Activated gamma-delta T cell treated with Interleukin-2 at 50 U/mL for 16 hours (primary cell): Measurements from ENCODE around the gene CHRNA4.

ENCODE experiments used
- DNase-seq: peaks from one replicate; pipeline ENCODE4 v3.0.0-alpha.2; 2020

The CHRNA4 gene

GRCh38 chr20:63331741-63332400, 29.3 kb downstream of the CHRNA4 start:
- DNase-seq: no peak

- DNase-seq: no peak
These were observed 30.2 kb downstream of the CHRNA4 start for GRCh38 chr20:63330940-63331339.

GRCh38 chr20:63330084-63330760, 30.9 kb downstream of the CHRNA4 start:
- no peak for DNase-seq

- DNase-seq: no peak
These were observed 31.6 kb downstream of the CHRNA4 start for GRCh38 chr20:63329331-63330083.

GRCh38 chr20:63328718-63329275, 32.4 kb downstream of the CHRNA4 start:
- no peak for DNase-seq

GRCh38 chr20:63328026-63328700, 33.0 kb downstream of the CHRNA4 start:
- DNase-seq: no peak

GRCh38 chr20:63327231-63327745, 33.9 kb downstream of the CHRNA4 start:
- DNase-seq: no peak

GRCh38 chr20:63326314-63327230, 34.6 kb downstream of the CHRNA4 start:
- DNase-seq: no peak

GRCh38 chr20:63325554-63326313, 35.4 kb downstream of the CHRNA4 start:
- DNase-seq: no peak

GRCh38 chr20:63325021-63325471, 36.1 kb downstream of the CHRNA4 start:
- DNase-seq: no peak

GRCh38 chr20:63323357-63323981, 37.7 kb downstream of the CHRNA4 start:
- no peak for DNase-seq

GRCh38 chr20:63322933-63323273, 38.2 kb downstream of the CHRNA4 start:
- DNase-seq: no peak

- no peak for DNase-seq
These were observed 38.8 kb downstream of the CHRNA4 start for GRCh38 chr20:63322146-63322932.

GRCh38 chr20:63321148-63321831, 39.9 kb downstream of the CHRNA4 start:
- no peak for DNase-seq

- DNase-seq: no peak
These were observed 40.5 kb downstream of the CHRNA4 start for GRCh38 chr20:63320616-63321147.

- no peak for DNase-seq
These were observed 41.1 kb downstream of the CHRNA4 start for GRCh38 chr20:63320041-63320511.

GRCh38 chr20:63319164-63320040, 41.7 kb downstream of the CHRNA4 start:
- no peak for DNase-seq
